ENCODE measurements around the gene KAT6B.

Gene KAT6B

GRCh38 chr10:75021379-75022249 is 195.2 kb downstream of the KAT6B start:
- no peak for DNase-seq

- DNase-seq, result no peak
Observed at GRCh38 chr10:75023074-75023473, 196.7 kb downstream of the KAT6B start.

DNA sequence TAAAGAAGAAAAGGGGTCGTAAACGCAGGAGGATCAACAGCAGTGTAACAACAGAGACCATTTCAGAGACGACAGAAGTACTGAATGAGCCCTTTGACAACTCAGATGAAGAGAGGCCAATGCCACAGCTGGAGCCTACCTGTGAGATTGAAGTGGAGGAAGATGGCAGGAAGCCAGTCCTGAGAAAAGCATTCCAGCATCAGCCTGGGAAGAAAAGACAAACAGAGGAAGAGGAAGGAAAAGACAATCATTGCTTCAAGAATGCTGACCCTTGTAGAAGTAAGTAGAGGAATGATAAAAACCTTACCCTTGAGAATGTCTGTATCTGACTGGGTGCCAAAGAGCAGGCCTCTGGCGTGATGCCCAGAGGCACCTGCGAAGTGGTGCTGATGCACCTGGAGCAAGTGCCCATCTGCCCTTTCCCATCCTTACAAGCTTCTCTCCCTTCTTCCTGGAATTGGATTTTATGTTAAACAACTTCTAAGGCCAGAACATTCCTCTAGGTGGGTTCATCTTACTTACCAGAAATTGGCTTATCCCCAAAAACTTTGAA is 198.6 kb downstream of the KAT6B start:
- DNase-seq, result no peak

- DNase-seq, result no peak
Observed at GRCh38 chr10:75028049-75028448, 201.6 kb downstream of the KAT6B start.

DNA sequence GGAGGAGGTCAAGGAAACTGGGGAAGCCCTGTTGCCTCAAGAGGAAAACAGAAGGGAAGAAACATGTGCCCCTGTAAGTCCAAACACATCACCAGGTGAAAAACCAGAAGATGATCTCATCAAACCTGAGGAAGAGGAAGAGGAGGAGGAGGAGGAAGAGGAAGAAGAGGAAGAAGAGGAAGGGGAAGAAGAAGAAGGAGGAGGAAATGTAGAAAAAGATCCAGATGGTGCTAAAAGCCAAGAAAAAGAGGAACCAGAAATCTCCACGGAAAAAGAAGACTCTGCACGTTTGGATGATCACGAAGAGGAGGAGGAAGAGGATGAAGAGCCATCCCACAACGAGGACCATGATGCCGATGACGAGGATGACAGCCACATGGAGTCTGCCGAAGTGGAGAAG is 202.3 kb downstream of the KAT6B start:
- DNase-seq, result no peak

DNA sequence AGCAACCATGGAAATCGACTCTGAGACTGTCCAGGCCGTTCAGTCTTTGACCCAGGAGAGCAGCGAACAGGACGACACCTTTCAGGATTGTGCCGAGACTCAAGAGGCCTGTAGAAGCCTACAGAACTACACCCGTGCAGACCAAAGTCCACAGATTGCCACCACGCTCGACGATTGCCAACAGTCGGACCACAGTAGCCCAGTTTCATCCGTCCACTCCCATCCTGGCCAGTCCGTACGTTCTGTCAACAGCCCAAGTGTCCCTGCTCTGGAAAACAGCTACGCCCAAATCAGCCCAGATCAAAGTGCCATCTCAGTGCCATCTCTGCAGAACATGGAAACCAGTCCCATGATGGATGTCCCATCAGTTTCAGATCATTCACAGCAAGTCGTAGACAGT is 203.0 kb downstream of the KAT6B start:
- DNase-seq, result no peak

DNA sequence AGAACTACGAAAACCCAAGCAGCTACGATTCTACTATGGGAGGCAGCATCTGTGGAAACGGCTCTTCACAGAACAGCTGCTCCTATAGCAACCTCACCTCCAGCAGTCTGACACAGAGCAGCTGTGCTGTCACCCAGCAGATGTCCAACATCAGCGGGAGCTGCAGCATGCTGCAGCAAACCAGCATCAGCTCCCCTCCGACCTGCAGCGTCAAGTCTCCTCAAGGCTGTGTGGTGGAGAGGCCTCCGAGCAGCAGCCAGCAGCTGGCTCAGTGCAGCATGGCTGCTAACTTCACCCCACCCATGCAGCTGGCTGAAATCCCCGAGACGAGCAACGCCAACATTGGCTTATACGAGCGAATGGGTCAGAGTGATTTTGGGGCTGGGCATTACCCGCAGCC is 203.5 kb downstream of the KAT6B start:
- no peak for DNase-seq

GRCh38 chr10:75030371-75030770 is 204.0 kb downstream of the KAT6B start:
- no peak for DNase-seq

DNA sequence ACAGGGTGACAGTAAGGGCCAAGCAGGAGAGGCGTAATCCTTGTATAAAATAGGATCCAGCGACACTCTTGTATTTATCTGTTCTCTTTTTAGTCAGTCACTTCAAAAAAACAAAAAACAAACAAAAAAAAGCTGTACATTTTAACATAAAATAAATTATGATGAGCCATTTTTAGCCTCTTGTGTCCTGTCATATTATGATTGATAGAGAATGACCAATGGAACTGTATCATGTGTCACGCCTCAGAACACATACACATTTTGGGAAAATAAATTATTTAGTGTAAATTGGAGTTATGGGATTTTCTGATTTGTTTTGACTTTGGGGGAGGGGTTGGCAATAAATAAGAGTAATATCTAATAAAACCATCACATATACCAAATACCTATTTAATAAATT is 205.7 kb downstream of the KAT6B start:
- DNase-seq, result no peak

DNA sequence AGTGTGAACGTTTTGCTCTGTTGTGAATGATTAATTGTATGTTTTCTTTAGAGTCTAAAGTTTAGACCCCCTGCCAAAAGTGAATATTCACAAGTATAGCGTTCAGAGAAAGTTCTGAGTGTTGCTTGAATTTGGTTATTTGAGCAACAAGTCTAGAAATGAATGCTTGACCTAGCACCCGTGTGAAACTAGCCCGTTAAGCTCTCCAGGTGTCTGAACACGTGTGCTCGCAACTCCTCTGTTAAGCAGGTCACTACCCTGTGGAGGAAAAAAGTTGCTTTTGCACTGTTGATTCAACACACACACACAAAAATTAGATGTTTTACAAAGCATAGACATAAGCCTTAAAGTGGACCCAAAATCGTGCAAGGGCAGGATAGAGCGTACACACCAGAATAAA is 206.4 kb downstream of the KAT6B start:
- no peak for DNase-seq

GRCh38 chr10:75033399-75034130 is 207.2 kb downstream of the KAT6B start:
- DNase-seq, result no peak

- no peak for DNase-seq
Observed at GRCh38 chr10:75034131-75034512, 207.7 kb downstream of the KAT6B start.

GRCh38 chr10:75034714-75035258 is 208.4 kb downstream of the KAT6B start:
- no peak for DNase-seq

- no peak for DNase-seq
Observed at GRCh38 chr10:75035975-75036708, 209.7 kb downstream of the KAT6B start.

DNA sequence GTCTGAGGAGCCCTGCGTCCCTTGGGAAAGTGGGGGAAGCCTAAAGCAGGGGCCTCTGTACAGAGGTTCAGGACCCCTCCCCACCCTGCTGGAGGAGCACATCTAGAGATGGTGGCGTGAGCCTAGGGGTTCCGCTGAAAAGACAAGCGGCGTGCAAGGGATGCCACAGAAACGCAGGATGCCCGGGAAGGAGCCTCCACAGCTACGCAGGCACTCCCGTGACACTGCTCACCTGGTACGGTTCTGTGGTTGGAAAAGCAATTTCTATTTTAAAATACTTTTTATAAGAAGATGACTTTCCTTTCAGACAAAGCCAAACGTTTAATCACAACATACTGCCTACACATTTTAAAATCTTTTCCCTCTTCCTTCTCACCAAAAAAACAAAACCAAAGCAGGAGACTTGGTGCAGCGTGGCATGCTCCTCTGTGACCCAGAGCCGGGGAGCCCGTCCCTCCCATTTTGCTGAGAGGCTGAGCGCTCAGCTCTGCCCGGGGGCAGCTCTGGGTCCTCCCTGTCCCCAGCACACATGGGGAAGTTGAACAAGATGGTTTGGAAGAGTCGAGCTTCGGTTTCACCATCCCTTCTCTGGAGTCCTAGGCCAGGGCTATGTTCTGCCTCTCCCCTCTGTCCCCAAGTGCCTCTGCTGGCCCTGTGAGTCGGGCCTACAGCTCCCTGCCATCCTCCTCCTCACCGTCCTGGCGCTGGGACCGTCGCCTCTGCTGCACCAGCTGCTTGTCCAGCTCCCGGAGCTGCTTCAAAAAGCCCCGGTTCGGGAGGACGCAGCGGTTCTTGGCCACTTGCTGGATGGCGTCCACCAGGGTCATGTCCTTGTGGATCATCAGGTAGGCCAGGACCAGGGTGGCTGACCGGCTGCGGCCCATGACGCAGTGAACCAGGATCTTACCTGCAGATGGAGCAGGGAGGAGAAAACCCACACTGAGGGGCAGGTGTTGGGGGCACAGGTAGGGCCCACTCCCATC is 211.1 kb downstream of the KAT6B start:
- DNase-seq, result no peak

DNA sequence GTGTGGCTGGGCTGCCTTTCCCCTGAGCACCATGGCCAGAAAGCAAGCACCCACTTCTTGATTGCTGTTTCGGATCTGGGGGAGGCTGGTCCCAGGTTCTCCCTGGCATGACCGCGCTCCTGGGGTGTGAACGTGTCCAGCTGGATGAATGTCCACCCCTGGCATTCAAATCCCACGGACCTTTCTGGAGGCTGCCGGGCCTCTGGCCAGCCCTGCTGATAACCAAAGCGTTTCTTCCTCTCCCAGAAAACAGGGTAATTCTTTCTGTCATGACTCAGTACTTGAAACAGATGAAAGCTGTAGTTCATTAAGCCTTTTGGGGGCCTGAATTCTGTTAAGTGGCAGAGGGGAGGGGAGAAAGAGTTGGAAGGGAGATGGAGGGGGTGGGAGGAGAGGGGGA is 211.9 kb downstream of the KAT6B start:
- DNase-seq, result no peak

DNA sequence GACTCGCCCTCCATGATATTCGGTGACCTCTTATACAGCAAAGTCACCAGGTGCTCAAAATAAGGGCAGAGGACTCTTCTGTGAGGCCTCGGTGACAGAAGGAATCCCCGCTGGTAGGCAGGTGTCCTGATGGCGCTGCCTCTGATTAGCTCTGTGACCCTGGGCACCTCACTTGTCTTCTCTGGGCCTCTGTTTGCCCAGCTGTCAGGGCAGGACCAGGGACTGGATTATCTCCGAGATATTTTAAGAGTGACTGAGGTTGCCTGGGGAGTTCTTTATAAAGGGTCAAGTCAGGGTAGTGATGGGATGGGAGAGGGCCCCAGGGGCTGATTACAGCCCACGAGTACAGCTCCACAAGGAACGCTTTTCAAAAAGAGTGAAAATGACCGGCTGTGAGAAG is 214.2 kb downstream of the KAT6B start:
- DNase-seq, result no peak

- no peak for DNase-seq
Observed at GRCh38 chr10:75042292-75042974, 216.0 kb downstream of the KAT6B start.

DNA sequence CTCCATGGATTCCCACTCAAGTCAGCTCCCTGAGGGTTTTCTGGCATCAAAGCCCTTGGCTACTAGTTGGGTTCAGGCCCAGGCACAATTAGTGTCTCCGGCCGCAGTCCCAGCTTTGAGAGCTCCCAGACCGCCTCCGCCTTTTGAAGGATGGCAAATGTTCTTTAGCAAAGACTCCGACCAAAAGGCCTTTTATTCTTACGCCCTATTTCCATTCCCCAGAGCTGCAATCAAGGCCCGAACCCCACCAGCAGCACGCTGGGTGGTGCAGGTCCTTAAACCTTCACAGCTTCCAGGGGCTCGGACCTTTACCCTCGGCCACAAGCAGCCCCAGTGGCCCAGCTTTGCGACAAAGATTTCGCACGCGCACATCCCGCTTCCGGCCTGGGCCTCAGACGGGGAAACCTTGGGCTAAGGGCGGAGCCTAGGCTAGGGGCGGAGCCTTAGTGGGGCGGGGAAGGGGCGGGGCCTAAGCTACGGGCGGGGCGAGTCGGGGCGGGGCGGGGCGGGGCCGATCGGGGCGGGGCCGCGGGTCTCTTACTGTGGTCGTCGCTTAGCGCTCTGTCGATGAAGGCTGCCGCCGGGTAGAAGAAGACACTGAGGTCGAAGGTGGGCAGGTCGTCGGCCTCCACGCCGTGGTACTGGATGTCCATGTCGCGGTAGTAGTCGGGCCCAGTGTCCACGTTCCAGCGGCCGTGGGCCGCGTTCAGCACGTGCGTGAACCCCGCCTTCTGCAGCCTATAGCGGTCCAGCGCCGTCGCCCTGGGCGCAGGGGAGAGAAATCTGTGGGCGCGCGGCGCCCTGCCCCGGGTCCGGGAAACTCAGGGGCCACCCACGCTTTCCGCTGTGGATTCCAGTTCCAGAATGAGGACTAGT is 217.1 kb downstream of the KAT6B start:
- DNase-seq, result no peak

GRCh38 chr10:75048669-75049098 is 222.3 kb downstream of the KAT6B start:
- no peak for DNase-seq

All from GDM1 (cell line).